C4-2B (cell line): ENCODE results near the gene DDX42.
A peak's percentile ranks its signal among the peaks of the same experiment; 100 is the strongest.

ENCODE experiments used
- CTCF ChIP-seq: fragments of 450-650 bp; conservative IDR thresholded peaks from 2 replicates; pipeline ENCODE4 v1.5.1; 2017; ENCODE audit warnings: mild to moderate bottlenecking
- ZFX ChIP-seq: fragments of 450-650 bp; IDR thresholded peaks from 2 replicates; pipeline ENCODE4 v1.6.1; 2017

GRCh38 chr17:63827801-63828221, 53.8 kb downstream of the DDX42 start:
- TF ChIP-seq CTCF: peak; percentile 46
- no peak for TF ChIP-seq ZFX
